Measurements from ENCODE around the gene ZNF664. TPM values are rescaled to one million over a fixed set of nuclear protein-coding genes. Genes with fewer than 3 reads are reported as not detected.

The ZNF664 gene
- total and polyA plus RNA-seq, 2 of the 8 experiments (the other 6 are each of a cell fraction or from before 2014, with no cell fraction given): 22.8 to 51.4 TPM

GRCh38 chr12:124033859-124034258 lies 60.8 kb downstream of the ZNF664 start:
- H3K9me3 ChIP-seq (ENCODE audit: insufficient read depth in 2 of 2, low read depth in 1 of 2, low read length in 1 of 2): no peaks in the 10 kb centered on the region
- H3K79me2 ChIP-seq (ENCODE audit: control insufficient read depth in 1 of 2, insufficient read depth in 2 of 2, low read length in 2 of 2): no peaks in the 10 kb centered on the region
- no peaks in the 10 kb centered on the region for H3K27me3 ChIP-seq (replicated peaks in 1 of 4; ENCODE audit: control insufficient read depth in 3 of 4, extremely low read depth in 1 of 4, insufficient read depth in 3 of 4, low read length in 3 of 4)
- ChIA-PET CTCF (ENCODE audit: partially characterized antibody) (interaction anchor here (0.8 to 5.3 kb wide), 11 partner anchors 11 to 752 kb away, joined by 3 to 39 read pairs (median 7); no protein-coding TSS in a partner anchor), POLR2A (ENCODE audit: partially characterized antibody) (no interaction called here)
- H4K91ac ChIP-seq (replicated peaks; ENCODE audit: insufficient read length, low read length): no peak overlapping the region
- H2BK120ac ChIP-seq (replicated peaks; ENCODE audit: low read depth, low read length): no peak overlapping the region
- no peak overlapping the region for H2BK5ac ChIP-seq (ENCODE audit: low read depth, low read length)
- H4K5ac ChIP-seq (ENCODE audit: insufficient read length, low read depth, low read length): no peak overlapping the region
- no peaks in the 10 kb centered on the region for H3K79me1 ChIP-seq (ENCODE audit: low read depth, low read length)
- H3K4me2 ChIP-seq (ENCODE audit: insufficient read depth in 1 of 2, low read depth in 2 of 2, low read length in 2 of 2): no peak overlapping the region
- no peak overlapping the region for H2BK20ac ChIP-seq (ENCODE audit: low read length)
- DNase-seq (ENCODE audit: low read depth in 1 of 2, low spot score in 2 of 2) (peak in 1 of 2 experiments; percentile 33), FAIRE-seq (no peak)
- H2BK12ac ChIP-seq (ENCODE audit: low read depth, low read length): no peak overlapping the region
- H3K23me2 ChIP-seq (ENCODE audit: low read depth, low read length): no peaks in the 10 kb centered on the region
- no peak for TF ChIP-seq HDAC6 (IDR thresholded peaks at IDR 0.05; ENCODE audit: low read depth, low read length)
- TF ChIP-seq SP1 (IDR thresholded peaks at IDR 0.05; ENCODE audit: low read depth, low read length): no peak
- TF ChIP-seq HDAC2 (IDR thresholded peaks at IDR 0.05; ENCODE audit: borderline replicate concordance in 1 of 2, low read depth in 2 of 2, low read length in 2 of 2): no peak
- no peak for TF ChIP-seq KDM1A (IDR thresholded peaks at IDR 0.05; ENCODE audit: borderline replicate concordance, low read length)
- no peak for TF ChIP-seq EZH2 (IDR thresholded peaks at IDR 0.05; ENCODE audit: low read depth, low read length, severe bottlenecking)
- TF ChIP-seq CHD2 (IDR thresholded peaks at IDR 0.05; ENCODE audit: low read length): no peak
- no peak for TF ChIP-seq SAP30 (IDR thresholded peaks at IDR 0.05; ENCODE audit: insufficient read depth, insufficient replicate concordance, low read length)
- TF ChIP-seq SIX5 (IDR thresholded peaks at IDR 0.05; ENCODE audit: low read depth, low read length): no peak
- no peak for TF ChIP-seq TCF12 (IDR thresholded peaks at IDR 0.05; ENCODE audit: low read depth, low read length)
- TF ChIP-seq EGR1 (IDR thresholded peaks at IDR 0.05; ENCODE audit: borderline replicate concordance, low read depth, low read length): no peak
- TF ChIP-seq NRF1 (IDR thresholded peaks at IDR 0.05; ENCODE audit: low read depth, low read length): no peak
- H3K9ac ChIP-seq (replicated peaks in 1 of 4; ENCODE audit: extremely low read depth in 1 of 4, low read depth in 3 of 4, low read length in 3 of 4): no peak overlapping the region
- no peak overlapping the region for H3K4ac ChIP-seq (replicated peaks; ENCODE audit: insufficient read length, low read depth, low read length)
- H4K20me1 ChIP-seq (replicated peaks in 1 of 2; ENCODE audit: control insufficient read depth in 1 of 2, insufficient read depth in 2 of 2, low read length in 2 of 2): no peaks in the 10 kb centered on the region
- H3K14ac ChIP-seq (ENCODE audit: insufficient read length): no peak overlapping the region
- H2AK5ac ChIP-seq (ENCODE audit: low read depth, low read length): no peak overlapping the region
- H3K27ac ChIP-seq (ENCODE audit: low read depth, low read length): no peak overlapping the region
- 83% methylated on average over 2 of the region's 2 CpGs; no CpG with 5 or more reads in 1 of the 2 experiments for whole genome bisulfite sequencing, 2 experiments (ENCODE audit: extremely low coverage in 1 of 2, insufficient coverage in 1 of 2, insufficient read length in 1 of 2, insufficient replicate concordance in 2 of 2, low coverage in 1 of 2, low lambda C conversion rate in 2 of 2, missing lambda C conversion rate in 1 of 2)
- no peak overlapping the region for H2BK15ac ChIP-seq (ENCODE audit: low read length)
- no peak overlapping the region for H3K23ac ChIP-seq (ENCODE audit: insufficient read length)
- H3K18ac ChIP-seq (ENCODE audit: extremely low read depth, low read length): no peak overlapping the region
- H3K36me3 ChIP-seq (ENCODE audit: control insufficient read depth in 2 of 4, insufficient read depth in 4 of 4, low read length in 3 of 4): no peaks in the 10 kb centered on the region
- H3K56ac ChIP-seq (replicated peaks; ENCODE audit: insufficient read length, low read depth, low read length): no peak overlapping the region
- H2AFZ ChIP-seq (ENCODE audit: low read length): no peak overlapping the region
- no peak overlapping the region for H4K8ac ChIP-seq (ENCODE audit: extremely low read depth, insufficient read depth, low read length)
- peaks cover 0 to 7% (median under 1%) of the 10 kb centered on the region in 4 experiments; a peak in 2 of 7 replicates for H3K4me1 ChIP-seq (replicated peaks in 1 of 4; ENCODE audit: control insufficient read depth in 3 of 4, insufficient read depth in 4 of 4, low read length in 3 of 4)
- H3K4me3 ChIP-seq (ENCODE audit: extremely low read depth in 1 of 4, insufficient read depth in 2 of 4, low read depth in 3 of 4, low read length in 4 of 4): no peak overlapping the region
